D721Med (cell line): ENCODE measurements around the gene MPP4.

Experiments
- DNase-seq: peaks from one replicate; pipeline ENCODE4 v3.0.0; 2011; ENCODE audit warnings: low spot score; ENCODE audit not compliant: insufficient read length
- FAIRE-seq: peaks from 2 replicates; lab custom pipeline; 2011; peaks lifted over from hg19 to GRCh38; lab: Jason Lieb, UNC
- CTCF ChIP-seq: IDR thresholded peaks from 2 replicates; pipeline ENCODE4 v1.5.1; 2012; ENCODE audit warnings: mild to moderate bottlenecking, control low read depth; ENCODE audit not compliant: insufficient read depth; ENCODE audit errors: missing control alignments

Gene MPP4

GRCh38 chr2:201698588-201699226 lies at the start of gene MPP4:
Gene MPP4 (minus strand): TSS chr2:201698644. CDS start chr2:201693954, 4,690 bp downstream.
- FAIRE-seq (peak; percentile 97), DNase-seq (no peak)
- no peak for TF ChIP-seq CTCF

- no peak for DNase-seq
- TF ChIP-seq CTCF: no peak
- no peak for FAIRE-seq
These were observed 48.1 kb upstream of the MPP4 start for GRCh38 chr2:201746551-201746950.

GRCh38 chr2:201735486-201735885 lies 37.0 kb upstream of the MPP4 start:
- no peak for DNase-seq
- no peak for FAIRE-seq
- no peak for TF ChIP-seq CTCF

GRCh38 chr2:201734111-201734510 lies 35.7 kb upstream of the MPP4 start:
- TF ChIP-seq CTCF: no peak
- FAIRE-seq (no peak), DNase-seq (no peak)

GRCh38 chr2:201733544-201733943 lies 35.1 kb upstream of the MPP4 start:
- FAIRE-seq (no peak), DNase-seq (no peak)
- TF ChIP-seq CTCF: no peak

- no peak for FAIRE-seq
- DNase-seq: no peak
- TF ChIP-seq CTCF: no peak
These were observed 32.3 kb upstream of the MPP4 start for GRCh38 chr2:201730651-201731285.

GRCh38 chr2:201715459-201715858 lies 17.0 kb upstream of the MPP4 start:
- FAIRE-seq: no peak

More at GRCh38 chr2:201715459-201715858, 17.0 kb upstream of the MPP4 start:
- no peak for DNase-seq
- no peak for TF ChIP-seq CTCF
